GM21717 (cell line): ENCODE results near the gene POLR1G.
"Not testable (repeated sequence)": the region's sequence is repeated elsewhere in the genome, so short reads cannot be mapped to it uniquely, and the experiment has no call there.

Source experiments
- ATAC-seq: cut with Tn5 transposase; IDR thresholded peaks from one replicate; pipeline ENCODE4 v1.9.1; 2021; ENCODE audit warnings: mild to moderate bottlenecking, moderate library complexity; ENCODE audit not compliant: unreplicated experiment

Gene POLR1G

DNA sequence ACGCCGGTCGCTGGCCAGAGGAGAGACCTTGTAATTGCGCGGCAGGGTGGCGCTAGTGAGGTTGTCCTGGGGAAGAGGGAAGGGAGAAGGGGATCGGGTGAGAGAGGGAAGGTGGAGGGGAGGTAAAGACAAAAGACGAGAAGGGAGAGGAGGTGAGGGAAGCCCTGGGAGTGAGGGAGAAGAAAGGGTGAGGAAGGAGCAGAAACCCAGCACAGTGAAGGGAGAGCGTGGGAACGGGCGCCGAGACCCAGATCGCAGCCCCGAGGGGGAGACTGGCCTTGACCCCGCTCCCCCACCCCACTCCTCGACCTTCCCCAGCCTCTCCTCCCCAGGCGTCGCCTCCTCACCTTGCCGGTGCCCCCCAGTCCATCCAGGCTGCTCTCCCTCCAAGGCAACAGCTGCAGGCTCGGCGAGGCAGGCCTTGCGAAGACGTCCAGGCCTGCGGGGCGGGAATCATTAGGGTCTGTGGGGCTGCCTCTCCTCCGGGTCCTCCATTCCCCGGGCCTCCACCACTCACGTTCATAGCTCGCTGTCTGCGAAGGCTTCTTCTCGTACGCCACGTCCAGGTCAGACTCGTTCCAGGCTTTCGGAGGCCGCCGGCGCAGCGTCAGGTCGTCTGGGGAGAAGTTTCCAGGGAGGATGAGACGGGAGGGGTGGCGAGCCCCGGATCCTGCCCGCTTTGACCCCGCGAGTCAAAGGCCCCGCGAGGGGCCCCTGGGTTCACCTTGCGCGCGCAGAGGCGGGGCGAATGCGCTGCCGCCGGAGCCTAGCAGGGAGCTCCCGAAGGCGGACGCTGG, 10.4 kb upstream of the POLR1G start:
- no peak for ATAC-seq

DNA sequence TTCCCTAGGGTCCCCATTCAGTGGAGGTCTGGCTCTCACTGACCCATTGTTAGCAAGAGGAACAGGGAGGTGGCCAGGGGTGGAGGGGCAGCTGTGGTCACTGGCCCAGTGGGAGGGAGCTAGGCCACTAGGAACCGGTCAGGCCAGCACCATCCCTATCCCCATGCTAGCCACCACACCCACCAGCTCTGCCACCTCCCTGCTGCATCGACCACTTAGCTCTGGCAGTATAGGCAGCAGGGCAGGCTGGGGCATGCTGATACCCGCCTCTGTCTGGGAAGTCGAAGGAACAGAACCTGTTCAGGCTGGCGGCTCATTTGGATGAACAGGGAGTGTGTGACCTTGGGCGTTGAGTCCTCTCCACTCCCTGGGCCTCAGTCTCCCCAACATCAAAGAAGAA, 6.3 kb upstream of the POLR1G start:
- ATAC-seq, result no peak

DNA sequence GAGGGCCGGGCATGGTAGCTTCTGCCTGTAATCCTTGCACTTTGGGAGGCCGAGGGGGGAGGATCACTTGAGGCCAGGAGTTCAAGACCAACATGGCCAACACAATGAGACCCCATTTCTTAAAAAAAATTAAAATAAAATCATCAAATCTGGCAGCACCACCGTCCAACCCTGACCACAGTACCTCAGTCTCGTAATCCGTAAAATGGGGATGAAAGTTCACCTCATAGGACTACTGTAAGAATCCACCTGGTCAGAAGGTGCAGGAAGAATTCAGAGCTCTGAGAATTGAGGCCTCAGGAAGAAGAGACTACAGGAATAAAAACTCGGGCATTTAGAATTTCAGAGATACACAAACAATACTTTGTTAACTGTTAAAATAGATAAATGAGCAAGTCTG, 4.6 kb upstream of the POLR1G start:
- no peak for ATAC-seq

DNA sequence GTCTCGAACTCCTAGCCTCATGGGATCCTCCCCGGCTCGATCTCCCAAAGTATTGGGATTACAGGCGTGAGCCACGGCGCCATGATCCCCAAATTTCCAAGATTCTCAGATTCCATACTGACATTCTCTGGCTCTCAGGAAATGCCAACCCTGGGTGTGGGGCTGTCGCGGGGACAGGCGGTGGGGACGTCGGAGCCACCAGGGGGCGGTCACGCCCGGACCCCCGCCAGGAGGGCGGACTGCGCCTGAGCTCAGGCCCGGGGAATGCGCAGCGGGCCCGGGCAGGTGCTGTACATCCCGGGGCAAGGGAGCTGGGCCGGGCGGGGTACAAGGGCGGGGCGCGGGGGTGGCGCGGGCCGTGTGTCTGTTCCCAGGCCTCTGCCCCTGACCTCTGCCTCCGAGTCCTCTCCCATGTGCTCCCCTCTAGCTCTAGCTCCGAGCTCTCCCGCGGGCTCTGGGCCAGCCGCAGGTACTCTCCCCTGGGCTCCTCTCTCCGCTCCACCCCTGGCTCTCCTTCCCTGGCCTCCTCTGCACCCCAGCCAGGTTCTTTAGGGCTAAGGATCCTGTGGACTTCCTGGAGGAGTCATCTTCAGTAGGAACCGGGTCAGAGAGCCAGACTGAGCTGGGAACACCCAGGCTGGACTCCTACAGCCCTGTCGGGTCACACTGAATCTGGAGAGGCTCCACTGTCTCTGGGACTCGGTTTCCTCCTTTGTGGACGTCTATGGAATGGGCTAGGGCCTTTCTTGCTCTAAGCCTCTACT, 4.0 kb upstream of the POLR1G start:
- no peak for ATAC-seq

DNA sequence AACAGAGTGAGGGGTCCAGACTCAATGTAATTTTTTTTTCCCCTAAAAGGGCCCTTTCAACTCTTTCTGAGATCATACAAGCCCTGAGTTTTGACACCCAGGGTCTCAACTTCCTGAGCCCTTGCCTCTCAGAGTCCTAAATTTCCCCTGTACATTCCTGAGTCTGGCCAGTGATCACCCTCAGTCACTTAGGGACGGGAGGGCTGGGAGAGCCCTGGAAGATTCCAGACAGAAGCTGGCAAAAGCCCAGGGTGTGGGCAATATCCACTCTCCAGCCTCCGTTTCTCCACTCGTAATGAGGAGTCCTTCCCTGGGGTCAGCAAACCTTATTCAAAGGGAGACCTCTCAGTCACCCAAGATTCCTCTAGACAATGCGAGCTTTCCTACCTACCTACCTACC, 3.2 kb upstream of the POLR1G start:
- no peak for ATAC-seq

DNA sequence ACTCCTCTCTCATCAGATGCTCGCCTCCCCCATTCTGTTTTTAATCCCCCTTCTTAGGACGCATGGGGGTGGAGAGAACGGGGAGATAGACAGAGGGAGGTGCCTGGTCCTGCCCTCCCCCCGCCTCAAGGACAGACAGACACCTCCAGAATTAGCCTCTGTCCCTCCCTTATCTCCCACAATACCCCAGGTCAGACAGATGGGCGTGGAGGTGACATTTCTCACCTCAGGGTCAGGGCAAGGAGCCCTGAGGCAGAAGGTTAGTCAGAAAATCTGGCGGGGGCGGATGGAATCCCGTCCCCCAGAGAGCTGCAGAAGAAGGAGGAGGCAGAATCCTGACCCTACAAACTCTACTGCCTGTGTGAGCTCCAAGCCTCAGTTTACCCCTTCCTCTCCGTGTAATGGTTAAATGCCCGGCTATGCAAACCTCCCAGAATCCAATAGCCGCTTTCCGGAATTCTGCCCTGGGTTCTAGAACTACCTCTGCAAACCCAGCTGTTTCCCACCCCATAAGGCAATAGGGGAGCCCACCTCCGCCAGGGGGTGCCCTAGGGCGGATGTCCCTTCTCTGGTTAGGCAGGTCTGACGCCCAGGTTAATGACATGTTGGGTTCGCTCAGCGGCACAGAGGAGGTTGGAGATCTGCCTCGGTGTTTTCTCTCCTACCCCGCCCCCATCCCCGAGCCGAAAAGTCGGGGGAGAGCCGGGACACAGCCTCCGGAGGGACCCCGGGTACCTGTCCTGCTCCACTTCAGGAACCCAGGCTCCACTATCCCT, 2.5 kb upstream of the POLR1G start:
- no peak for ATAC-seq

DNA sequence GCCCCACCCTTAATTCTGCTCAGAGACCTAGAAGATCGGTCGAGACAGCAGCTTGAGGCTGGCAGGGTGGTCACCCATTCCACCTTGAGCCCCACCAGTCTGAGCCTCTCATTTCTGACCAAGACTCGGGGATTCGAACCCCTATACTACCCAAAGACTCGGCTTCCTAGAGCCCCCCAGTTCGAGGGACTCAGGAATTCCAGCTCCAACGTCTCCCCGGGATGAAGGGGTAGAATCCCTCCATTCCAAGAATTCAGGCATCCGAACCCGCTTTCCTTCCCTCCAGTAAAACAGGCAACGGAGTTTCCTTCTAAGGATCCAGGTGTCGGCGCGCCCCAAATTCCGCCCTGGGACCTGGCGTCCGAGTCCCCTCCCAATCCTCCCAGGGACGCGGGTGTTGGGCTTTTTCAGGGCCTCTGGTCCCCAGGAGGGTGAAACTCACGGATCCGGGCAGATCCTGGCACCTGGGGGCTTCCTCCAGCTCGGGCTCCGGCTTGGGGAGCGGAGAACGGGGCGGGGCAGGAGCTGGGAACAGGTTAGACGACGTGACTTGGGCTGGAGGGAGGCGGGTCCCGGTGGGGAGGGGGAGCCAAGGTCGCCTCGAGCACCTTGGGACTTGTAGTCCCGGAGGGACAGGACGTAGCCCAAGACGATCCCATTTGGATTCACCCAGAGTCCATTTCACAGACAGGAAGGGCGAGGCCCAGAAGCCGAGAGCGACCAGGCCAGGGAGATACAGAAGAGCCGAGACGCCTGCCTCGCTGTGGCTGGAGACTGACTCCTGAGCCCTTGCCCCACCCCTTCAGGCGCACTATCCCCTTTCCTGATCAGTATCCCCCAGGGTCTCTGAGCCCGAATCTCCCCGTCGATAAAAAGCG, 1.6 kb upstream of the POLR1G start, which contains the start of gene PPP1R13L:
PPP1R13L (minus strand) TSS at position 513 of the 878 bp plus-strand sequence. CDS start 6,751 bp downstream, outside the sequence.
- ATAC-seq, result no peak

DNA sequence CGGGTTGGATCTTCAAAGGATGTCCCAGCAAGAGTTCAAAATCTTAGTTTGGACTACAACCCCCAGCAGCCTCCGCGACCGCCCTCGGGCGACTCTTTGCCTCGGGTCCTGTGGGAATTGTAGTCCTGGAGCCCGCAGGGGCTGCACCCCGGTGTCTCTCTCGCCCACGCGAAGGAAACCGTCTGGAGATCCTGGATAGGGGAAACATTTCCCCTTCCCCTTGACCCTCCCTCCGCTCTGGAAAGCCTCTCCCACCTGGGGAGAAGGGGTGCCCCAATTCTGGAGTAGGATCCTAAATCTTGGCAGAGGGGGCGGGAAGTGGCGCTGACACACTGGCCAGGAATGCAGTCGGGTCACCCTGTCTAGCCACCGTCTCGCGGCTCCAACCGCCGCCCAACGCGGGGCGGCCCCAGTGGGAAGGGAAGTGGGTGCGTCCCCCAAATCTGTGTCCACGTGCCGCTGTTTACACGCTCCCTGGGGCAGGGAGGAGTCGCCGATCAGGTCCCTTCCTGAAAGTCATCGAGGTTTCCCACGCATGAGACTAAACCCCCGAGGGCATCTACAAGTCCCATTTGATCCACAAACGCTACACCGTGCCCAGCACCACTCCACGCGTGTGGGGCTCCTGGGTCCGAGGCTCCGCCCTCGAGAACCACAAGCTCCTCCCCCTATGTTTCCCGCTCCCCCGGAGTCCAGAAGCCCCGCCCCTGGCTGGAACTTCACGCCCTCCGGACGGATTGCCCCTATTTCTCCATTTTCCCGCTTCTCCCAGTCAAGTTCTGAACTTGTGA, 814 bp upstream of the POLR1G start:
- peak; percentile 39 for ATAC-seq

DNA sequence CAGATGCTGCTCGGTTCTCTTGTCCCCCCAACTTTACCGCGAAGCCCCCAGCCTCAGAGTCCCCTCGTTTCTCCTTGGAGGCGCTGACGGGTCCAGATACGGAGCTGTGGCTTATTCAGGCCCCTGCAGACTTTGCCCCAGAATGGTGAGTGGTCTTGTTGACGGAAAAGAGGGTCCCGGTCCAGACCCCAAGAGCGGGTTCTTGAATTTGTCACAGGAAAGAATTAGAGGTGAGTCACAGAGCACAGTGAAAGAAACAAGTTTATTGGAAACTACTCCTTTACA, 589 bp downstream of the POLR1G start:
- no peak for ATAC-seq

DNA sequence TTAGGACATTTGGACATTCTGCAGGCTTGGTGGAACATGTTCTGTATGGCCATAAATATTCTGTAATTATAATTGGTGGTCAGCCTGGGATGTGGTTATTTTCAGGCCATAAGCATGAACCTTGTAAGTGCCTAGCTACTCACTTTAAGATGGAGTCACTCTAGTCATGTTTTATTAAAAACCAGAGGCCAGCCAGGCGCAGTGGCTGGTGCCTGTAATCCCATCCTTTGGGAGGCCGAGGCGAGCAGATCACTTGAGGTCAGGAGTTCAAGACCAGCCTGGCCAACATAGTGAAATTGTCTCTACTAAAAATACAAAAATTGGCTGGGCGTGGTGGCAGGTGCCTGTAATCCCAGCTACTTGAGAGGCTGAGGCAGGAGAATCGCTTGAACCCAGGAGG, 1.1 kb downstream of the POLR1G start:
- not testable (repeated sequence) for ATAC-seq

DNA sequence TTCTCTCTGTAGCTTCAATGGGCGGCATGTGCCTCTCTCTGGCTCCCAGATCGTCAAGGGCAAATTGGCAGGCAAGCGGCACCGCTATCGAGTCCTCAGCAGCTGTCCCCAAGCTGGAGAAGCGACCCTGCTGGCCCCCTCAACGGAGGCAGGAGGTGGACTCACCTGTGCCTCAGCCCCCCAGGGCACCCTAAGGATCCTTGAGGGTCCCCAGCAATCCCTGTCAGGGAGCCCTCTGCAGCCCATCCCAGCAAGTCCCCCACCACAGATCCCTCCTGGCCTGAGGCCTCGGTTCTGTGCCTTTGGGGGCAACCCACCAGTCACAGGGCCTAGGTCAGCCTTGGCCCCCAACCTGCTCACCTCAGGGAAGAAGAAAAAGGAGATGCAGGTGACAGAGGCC, 1.7 kb downstream of the POLR1G start:
- ATAC-seq, result no peak

DNA sequence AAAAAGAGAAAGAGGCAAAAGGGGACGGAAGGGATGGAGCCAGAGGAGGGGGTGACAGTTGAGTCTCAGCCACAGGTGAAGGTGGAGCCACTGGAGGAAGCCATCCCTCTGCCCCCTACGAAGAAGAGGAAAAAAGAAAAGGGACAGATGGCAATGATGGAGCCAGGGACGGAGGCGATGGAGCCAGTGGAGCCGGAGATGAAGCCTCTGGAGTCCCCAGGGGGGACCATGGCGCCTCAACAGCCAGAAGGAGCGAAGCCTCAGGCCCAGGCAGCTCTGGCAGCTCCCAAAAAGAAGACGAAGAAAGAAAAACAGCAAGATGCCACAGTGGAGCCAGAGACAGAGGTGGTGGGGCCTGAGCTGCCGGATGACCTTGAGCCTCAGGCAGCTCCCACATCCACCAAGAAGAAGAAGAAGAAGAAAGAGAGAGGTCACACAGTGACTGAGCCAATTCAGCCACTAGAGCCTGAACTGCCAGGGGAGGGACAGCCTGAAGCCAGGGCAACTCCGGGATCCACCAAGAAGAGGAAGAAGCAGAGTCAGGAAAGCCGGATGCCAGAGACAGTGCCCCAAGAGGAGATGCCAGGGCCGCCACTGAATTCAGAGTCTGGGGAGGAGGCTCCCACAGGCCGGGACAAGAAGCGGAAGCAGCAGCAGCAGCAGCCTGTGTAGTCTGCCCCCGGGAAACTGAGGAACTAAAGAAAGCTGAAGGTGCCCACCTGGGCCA, 2.5 kb downstream of the POLR1G start:
- ATAC-seq, result no peak

DNA sequence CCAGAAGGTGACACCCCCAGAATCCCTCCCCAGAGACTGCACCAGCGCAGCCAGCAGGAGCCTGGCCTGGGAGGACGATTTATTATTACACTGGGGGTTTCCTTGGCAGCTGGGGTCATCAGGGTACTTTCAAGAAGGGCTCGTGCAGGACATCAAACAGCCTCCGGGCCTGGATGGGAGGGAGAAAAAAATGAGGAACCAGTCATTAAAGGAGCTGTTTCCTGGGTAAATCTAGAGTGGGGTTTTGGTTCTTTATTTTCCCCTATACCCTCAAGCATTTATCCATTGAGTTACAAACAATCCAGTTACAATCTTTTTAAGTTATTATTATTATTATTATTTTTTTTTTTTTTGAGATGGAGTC, 3.1 kb downstream of the POLR1G start:
- ATAC-seq, result no peak

DNA sequence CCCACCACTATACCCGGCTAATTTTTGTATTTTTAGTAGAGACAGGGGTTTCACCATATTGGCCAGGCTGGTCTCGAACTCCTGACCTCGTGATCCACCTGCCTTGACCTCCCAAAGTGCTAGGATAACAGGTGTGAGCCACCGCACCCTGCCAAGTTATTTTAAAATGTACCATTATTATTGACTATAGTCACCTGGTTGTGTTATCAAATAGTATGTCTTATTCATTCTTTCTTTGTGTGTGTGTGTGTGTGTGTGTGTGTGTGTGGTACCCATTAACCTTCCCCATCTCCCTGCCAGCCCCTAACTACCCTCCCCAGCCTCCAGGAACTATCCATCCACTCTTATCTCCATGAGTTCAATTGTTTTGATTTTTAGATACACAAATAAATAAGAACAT, 3.9 kb downstream of the POLR1G start:
- ATAC-seq, result not testable (repeated sequence)

DNA sequence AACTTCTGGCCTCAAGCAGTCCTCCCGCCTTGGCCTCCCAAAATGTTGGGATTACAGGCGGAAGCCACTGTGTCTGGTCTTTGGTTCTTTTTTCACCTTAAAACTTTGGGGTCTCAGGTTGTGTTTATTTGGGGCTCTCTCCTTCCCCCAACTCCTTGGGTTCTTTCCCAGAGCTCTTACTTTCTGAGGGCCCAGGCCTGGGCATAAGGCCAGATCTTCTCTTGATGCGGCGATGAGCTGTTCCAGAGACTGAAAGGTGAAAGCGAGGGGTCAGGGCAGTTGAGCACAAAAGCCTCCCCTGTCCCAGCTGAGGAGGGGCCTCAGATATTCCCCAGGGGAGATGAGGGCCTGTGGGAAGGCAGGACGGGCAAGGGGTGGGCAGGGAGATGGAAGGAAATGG, 7.1 kb downstream of the POLR1G start:
- ATAC-seq, result no peak

DNA sequence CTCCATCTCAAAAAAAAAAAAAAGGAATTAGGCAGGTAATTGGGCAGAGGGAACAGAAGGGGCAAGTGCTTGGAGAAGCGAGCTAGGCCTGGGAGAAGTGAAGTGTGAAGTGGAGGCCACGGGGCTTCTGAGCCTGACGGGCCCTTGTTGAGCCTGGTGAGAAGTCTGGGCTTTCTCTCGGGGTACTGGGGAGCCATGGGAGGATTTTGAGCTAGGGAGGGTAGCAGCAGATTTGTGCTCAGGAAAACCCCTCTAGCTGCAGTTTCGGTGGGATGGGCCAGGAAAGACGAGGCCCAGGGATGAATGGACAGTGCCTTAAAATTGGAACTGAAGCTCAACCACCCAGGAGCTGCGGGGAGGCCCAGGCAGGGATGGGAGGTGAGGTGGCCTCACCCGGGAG, 8.0 kb downstream of the POLR1G start:
- no peak for ATAC-seq

DNA sequence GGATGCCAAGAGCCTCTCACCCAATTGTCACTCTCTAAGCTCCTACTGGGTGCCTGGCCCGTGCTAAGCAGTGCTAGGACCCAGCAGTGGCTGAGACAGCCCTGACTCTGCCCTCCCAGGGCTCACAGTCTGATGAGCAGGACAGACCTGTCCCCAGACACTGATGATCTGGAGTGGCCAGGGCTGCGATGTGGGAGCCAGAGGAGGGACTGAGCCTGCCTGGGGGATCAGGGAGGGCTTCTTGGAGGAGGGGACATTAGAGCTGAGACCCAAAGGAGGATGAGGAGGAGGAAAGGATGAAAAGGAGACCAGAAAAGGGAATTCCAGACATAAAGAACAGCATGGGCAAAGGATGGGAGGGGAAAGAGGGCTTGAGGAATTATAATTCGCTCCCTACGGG, 10.7 kb downstream of the POLR1G start:
- ATAC-seq, result no peak

DNA sequence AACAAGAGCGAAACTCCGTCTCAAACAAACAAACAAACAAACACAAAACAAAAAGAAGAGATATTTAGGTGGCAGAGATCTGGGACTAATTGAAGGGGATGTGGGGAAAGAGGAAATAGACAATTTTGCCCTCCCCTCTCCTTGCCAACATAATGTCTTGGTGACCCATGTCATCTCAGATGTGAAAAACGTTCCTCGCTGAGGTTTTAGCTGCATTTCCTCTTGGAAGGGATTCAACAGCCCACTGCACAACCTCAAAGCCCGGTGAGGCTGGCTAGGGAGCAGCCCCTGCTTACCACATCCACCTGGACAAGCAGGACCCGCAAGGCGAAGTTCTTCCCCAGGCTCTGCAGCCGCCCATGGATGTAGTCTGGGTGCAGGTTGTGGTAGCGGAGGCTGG, 12.4 kb downstream of the POLR1G start:
- ATAC-seq, result no peak

DNA sequence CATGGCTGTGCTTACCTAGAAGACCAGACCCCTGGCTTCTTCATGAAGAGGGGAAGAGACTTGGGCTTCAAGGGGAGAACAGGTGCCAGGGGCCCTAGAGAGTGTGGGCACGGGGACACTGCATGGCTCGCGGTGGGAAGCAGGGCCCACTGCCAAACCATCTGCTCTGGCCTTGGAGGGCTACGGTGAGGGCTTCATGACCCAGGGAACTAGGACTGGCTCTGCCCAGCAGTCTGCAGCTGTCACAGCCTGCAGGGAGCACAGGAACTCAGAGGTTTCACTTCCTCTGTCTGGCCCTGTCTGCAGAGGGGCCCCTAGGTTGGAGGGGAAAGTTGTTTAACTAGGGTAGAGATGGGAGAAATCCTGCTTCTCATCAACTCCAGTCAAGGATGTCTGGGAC, 13.0 kb downstream of the POLR1G start:
- ATAC-seq, result no peak
